ENCODE data around the gene GXYLT2.

The GXYLT2 gene

DNA sequence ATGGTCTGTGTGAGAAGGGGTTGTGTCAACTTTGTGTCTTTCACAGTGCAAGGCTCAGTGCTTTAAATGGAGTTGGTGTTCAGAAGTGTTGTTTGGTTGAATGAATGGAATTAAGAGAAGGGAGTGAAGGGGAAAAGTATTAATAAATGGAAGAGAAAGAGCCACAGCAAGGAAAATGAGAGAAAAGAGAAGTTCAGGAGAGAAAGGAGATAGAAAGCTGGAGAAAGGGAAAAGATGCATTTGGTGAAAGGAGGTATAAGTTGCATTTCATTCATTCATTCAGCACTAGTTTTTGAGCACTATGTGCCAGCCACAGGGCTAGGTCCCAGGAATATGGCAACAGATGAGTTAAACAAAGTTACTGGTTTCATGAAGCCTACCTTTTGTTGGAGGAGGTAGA, 74.5 kb downstream of the GXYLT2 start:
- Mint-ChIP-seq H3K4me3 (no peak overlapping the region), H3K27me3 (no peaks in the 10 kb centered on the region), H3K4me1 (peaks cover 11% of the 10 kb centered on the region), H3K36me3 (no peaks in the 10 kb centered on the region), H3K9me3 (no peaks in the 10 kb centered on the region), H3K27ac (no peak overlapping the region)
- no peak for DNase-seq (ENCODE audit: low spot score in 2 of 2)
- no peak for ATAC-seq (ENCODE audit: low read depth)

DNA sequence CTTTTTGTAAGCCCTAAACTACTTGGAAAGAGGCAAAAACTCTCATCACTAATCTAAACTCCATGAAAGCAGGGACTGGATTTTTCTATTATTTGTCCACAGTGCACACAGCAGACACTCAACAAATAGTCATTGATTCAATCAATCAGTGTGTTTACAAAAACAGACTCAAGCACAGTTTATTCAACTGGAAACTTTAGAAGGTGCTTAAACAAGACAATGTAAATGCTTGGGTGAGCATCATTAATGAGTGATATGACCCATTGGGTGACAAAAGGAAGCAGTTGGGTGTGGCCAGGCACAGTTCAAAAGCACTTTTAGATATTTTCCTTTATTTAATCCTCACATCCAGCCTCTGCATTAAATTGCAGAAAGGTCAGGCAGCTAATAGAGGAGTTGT, 76.8 kb downstream of the GXYLT2 start:
- no peaks in the 10 kb centered on the region for H3K36me3 Mint-ChIP-seq
- H3K27me3 Mint-ChIP-seq: no peaks in the 10 kb centered on the region
- DNase-seq (ENCODE audit: low spot score in 2 of 2) (no peak), ATAC-seq (ENCODE audit: low read depth) (peak; percentile 17)
- no peak overlapping the region for H3K4me3 Mint-ChIP-seq
- no peaks in the 10 kb centered on the region for H3K9me3 Mint-ChIP-seq
- peaks cover 11% of the 10 kb centered on the region for H3K4me1 Mint-ChIP-seq
- H3K27ac Mint-ChIP-seq: no peak overlapping the region

DNA sequence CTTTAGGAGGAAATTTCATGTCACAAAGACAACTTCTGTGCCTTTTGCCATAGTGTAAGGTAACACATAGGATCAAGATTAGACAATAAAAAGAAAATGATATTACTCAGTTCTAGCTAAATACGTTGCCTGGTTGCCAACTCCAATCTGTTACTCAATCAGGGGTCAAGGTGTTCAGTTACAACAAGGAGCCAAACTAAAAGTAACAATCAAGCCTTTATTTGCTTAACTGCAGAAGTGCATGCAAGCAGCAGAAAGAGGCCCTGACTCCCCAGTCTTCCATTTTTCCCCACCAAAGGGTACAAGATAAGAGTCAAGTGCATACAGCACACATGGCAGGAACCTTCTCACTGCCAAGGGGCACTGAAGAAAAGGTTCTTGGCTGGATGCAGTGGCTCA, 80.4 kb downstream of the GXYLT2 start:
- Mint-ChIP-seq H3K27me3 (peaks cover 4% of the 10 kb centered on the region), H3K4me3 (no peak overlapping the region), H3K27ac (no peak overlapping the region), H3K36me3 (no peaks in the 10 kb centered on the region), H3K4me1 (peaks cover 11% of the 10 kb centered on the region), H3K9me3 (no peaks in the 10 kb centered on the region)
- ATAC-seq (ENCODE audit: low read depth): no peak
- no peak for DNase-seq (ENCODE audit: low spot score in 2 of 2)

DNA sequence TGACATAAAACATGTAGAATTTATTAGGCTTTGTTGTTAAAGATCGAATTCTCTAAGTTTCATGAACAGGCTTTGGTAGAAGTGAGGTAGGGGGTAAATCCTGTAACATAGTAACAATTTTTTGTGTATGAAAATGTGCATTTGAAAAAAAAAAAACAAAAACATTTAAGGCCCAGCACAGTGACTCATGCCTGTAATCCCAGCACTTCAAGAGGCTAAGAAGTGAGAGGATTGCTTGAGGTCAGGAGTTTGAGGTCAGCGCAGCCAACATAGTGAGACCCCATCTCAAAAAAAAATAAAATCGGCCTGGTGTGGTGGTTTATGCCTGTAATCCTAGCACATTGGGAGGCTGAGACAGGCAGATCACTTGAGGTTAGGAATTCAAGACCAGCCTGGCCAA, 81.9 kb downstream of the GXYLT2 start:
- DNase-seq (ENCODE audit: low spot score in 2 of 2) (no peak), ATAC-seq (ENCODE audit: low read depth) (no peak)
- no peak overlapping the region for H3K4me3 Mint-ChIP-seq
- no peaks in the 10 kb centered on the region for H3K9me3 Mint-ChIP-seq
- peaks cover 11% of the 10 kb centered on the region for H3K4me1 Mint-ChIP-seq
- peaks cover 7% of the 10 kb centered on the region for H3K27me3 Mint-ChIP-seq
- H3K27ac Mint-ChIP-seq: no peak overlapping the region
- H3K36me3 Mint-ChIP-seq: no peaks in the 10 kb centered on the region

DNA sequence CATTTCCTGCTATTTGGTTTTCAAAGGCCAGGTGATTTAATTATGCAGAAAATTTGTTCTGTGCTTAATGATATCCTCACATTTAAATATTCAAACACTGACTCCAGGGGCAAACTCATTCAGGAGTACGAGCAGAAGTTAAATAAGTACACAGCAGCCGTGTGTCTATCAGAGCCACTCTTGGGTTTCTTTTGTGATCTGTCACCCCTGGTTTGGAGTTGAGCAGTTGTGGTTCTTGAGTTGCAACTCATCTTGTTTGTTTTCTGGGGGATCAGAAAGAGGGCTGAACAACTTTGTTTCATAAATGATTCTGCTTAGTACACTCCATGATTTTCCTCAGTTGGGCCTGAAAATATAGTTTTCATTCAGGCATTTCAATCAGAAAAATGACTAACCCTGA, 83.1 kb downstream of the GXYLT2 start:
- no peaks in the 10 kb centered on the region for H3K4me1 Mint-ChIP-seq
- H3K4me3 Mint-ChIP-seq: no peak overlapping the region
- DNase-seq (ENCODE audit: low spot score in 2 of 2) (no peak), ATAC-seq (ENCODE audit: low read depth) (no peak)
- H3K36me3 Mint-ChIP-seq: no peaks in the 10 kb centered on the region
- H3K27ac Mint-ChIP-seq: no peak overlapping the region
- H3K9me3 Mint-ChIP-seq: no peaks in the 10 kb centered on the region
- H3K27me3 Mint-ChIP-seq: peaks cover 7% of the 10 kb centered on the region

DNA sequence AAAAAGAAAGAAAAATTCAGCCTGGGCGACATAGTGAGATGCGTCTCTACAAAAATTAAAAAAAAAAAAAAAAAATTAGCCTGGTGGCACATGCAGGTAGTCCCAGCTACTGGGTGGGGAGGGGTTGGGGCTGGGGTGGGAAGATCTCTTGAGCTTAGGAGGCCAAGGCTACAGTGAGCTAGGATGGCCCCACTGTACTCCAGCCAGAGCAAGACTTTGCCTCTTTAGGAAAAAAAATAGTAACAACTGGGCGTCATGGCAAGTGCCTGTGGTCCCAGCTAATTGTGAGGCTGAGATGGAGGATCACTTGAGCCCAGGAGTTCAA, 84.8 kb downstream of the GXYLT2 start:
- Mint-ChIP-seq H3K27ac (no peak overlapping the region), H3K36me3 (no peaks in the 10 kb centered on the region), H3K4me1 (no peaks in the 10 kb centered on the region), H3K9me3 (no peaks in the 10 kb centered on the region), H3K4me3 (no peak overlapping the region), H3K27me3 (peaks cover 7% of the 10 kb centered on the region)
- DNase-seq (ENCODE audit: low spot score in 2 of 2) (no peak), ATAC-seq (ENCODE audit: low read depth) (no peak)

DNA sequence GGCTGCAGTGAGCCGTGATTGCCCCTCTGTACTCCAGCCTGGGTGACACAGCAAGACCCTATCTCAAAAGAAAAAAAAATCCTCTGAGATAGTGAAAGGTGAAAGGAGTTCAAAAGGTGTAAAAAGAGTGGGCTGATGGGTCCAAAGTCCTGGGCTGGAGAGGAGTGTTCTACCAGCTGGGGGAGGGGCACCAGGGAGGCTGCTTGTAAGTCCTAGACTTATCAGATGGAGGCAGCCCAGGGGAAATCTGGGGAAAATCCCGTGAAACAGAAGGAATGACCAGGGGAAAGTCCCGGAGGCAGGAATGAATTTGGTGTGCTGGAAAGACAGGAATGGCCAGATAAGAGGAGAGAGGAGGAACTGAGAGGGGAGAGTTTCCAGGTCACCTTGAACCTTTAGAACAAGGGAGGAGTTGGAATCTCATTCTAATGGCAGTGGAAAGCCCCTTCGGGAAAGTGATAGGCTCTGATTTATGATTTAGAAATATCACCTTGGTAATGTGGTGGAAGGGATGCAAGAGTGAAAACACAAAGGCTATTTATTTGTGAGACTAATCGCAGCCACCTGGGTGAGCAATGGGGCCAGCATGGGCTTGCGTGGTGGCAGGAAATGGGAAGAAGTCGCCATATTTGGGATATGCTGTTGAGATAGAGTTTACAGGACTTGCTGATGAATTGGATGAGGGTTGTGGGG, 85.3 kb downstream of the GXYLT2 start:
- Mint-ChIP-seq H3K9me3 (no peaks in the 10 kb centered on the region), H3K4me3 (no peak overlapping the region), H3K4me1 (no peaks in the 10 kb centered on the region), H3K27me3 (peaks cover 7% of the 10 kb centered on the region), H3K36me3 (no peaks in the 10 kb centered on the region), H3K27ac (no peak overlapping the region)
- DNase-seq (ENCODE audit: low spot score in 2 of 2) (no peak), ATAC-seq (ENCODE audit: low read depth) (no peak)

DNA sequence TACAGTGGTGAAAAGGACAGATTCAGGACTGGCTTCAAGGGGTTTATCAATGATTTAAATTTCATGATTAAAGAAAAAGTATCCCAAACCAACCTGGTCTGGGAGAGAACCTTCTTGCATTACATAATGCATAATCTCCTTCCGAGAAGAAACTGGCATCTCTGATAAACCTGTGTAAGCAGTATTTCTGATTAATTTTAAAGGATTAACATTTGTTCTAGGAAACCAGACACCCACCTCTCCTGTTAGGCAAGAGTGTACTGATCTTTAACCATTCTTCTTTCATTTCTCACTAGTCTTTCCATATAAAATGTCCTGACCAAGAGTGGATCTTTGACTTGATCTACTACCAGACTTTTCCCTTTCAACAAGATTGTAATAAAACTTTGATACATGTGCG, 85.9 kb downstream of the GXYLT2 start:
- no peaks in the 10 kb centered on the region for H3K4me1 Mint-ChIP-seq
- no peaks in the 10 kb centered on the region for H3K9me3 Mint-ChIP-seq
- H3K4me3 Mint-ChIP-seq: no peak overlapping the region
- DNase-seq (ENCODE audit: low spot score in 2 of 2): no peak
- no peaks in the 10 kb centered on the region for H3K36me3 Mint-ChIP-seq
- H3K27ac Mint-ChIP-seq: no peak overlapping the region
- peaks cover 7% of the 10 kb centered on the region for H3K27me3 Mint-ChIP-seq
- ATAC-seq (ENCODE audit: low read depth): no peak

DNA sequence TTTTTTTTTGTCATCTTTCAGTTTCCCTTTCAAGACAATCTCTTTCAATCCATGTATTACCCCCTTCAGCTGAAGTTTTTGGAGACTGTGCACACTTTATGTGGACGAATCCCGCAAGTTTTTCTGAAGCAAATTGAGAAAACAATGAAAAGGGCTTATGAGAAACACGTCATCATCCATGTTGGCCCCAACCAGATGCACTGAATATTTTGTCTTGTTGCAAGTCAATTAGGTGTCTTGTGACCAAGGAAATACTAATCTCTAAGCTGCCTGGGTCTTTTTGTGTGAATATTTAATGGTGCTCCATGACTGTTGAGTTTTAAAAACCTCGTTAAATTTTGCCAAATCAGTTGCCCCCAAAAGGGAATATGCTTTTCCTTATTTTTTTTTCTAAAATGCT, 87.1 kb downstream of the GXYLT2 start:
- ATAC-seq (ENCODE audit: low read depth): no peak
- Mint-ChIP-seq H3K4me3 (no peak overlapping the region), H3K4me1 (no peaks in the 10 kb centered on the region), H3K9me3 (no peaks in the 10 kb centered on the region), H3K27ac (no peak overlapping the region), H3K27me3 (peaks cover 10% of the 10 kb centered on the region), H3K36me3 (no peaks in the 10 kb centered on the region)
- DNase-seq (ENCODE audit: low spot score in 2 of 2): no peak

DNA sequence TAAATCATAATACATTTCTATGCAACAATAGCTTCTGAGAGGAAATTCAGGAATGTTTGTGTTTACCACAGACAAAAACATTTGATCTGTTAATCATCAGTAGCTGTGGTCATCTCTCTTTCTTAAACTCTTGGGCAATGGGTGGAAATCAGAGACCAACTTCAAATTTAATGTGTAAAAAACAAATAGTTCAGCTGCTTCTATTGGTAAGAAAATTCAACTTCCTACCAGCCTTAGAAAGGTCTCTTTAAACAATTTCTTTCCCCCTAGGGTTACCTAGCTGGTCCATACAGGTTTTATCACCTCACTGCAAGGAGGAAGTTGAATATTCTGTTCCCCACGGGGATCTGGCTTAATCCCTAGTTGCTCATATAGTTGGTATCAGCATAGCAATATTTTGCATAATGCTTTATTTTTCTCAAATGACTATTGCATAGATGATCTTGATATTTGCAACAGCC, 88.5 kb downstream of the GXYLT2 start:
- ATAC-seq (ENCODE audit: low read depth) (no peak), DNase-seq (ENCODE audit: low spot score in 2 of 2) (no peak)
- H3K4me3 Mint-ChIP-seq: no peak overlapping the region
- H3K9me3 Mint-ChIP-seq: no peaks in the 10 kb centered on the region
- H3K27me3 Mint-ChIP-seq: peaks cover 10% of the 10 kb centered on the region
- no peak overlapping the region for H3K27ac Mint-ChIP-seq
- no peaks in the 10 kb centered on the region for H3K4me1 Mint-ChIP-seq
- no peaks in the 10 kb centered on the region for H3K36me3 Mint-ChIP-seq

DNA sequence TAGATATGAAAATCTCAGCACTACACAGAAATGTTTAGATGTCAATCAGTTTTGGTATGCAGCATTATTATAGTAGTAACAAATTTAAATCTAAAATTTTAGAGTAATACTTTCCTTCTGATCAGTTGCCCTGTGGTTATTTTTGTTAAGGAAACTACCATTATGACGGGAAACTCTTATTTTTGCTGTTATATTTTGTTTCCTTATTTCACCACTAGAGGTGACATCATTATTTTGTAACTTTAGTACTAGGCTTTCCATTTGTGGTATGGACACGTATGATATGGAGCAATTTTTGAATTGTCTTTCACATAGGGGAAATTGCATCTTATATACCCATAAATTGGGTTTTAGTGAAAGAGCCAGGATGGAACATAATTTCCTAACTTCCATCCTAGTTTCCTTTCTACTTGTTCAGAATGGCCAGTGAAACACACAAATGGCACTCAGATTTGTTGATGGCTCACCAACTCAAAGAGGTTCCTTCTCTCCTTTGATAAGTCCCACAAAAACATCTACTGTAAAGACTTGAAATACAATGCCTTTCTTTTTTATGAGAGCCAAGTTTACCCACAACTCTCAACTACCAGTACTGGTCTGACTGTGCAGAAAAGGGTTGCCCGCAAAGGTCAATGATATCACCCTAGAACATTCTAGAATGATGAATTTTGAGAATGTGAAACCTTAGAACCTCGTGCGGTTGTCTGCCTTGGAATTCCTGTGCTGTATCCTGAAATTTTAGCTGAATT, 89.4 kb downstream of the GXYLT2 start:
- peaks cover 8% of the 10 kb centered on the region for H3K27me3 Mint-ChIP-seq
- H3K27ac Mint-ChIP-seq: no peak overlapping the region
- H3K4me1 Mint-ChIP-seq: no peaks in the 10 kb centered on the region
- H3K36me3 Mint-ChIP-seq: no peaks in the 10 kb centered on the region
- H3K4me3 Mint-ChIP-seq: no peak overlapping the region
- no peaks in the 10 kb centered on the region for H3K9me3 Mint-ChIP-seq
- DNase-seq (ENCODE audit: low spot score in 2 of 2) (no peak), ATAC-seq (ENCODE audit: low read depth) (no peak)

DNA sequence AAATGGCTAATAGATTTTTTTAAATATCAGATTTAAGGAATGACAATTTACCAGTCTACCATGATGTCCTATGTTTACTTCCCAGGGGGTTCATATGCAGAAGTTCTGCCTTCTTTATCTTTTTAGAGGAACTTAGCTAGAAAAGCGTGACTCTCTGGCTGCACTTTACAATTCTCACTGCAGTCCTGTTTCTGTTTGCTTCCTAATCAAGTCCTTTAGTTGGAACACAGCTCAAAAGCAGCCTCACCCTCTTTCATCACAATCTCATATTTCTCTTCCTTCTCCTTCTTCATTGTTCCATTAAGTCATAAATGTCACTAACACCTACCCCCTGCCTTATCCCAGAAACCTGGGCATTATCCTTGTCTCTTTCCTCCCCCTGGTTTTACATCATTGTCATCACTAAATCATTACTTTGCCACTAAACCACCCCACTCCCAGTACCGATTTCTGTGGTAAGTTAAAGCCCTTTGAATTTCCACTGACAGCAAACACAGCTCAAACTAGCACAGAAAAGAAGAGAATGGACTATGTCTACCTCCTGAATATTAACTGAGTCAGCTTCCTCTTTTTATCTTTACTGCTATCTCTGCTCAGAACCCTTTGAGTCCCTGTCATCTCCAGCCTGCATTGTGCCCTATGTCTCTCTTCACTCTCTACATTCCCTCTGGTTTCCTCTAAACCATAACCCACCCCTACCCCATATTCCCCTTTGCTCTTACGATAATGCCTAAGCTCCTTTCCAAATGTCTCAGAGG, 94.9 kb downstream of the GXYLT2 start:
- DNase-seq (ENCODE audit: low spot score in 2 of 2) (no peak), ATAC-seq (ENCODE audit: low read depth) (no peak)
- no peak overlapping the region for H3K4me3 Mint-ChIP-seq
- H3K4me1 Mint-ChIP-seq: peaks cover 4% of the 10 kb centered on the region
- H3K27ac Mint-ChIP-seq: no peak overlapping the region
- H3K27me3 Mint-ChIP-seq: peaks cover 11% of the 10 kb centered on the region
- peaks cover 2% of the 10 kb centered on the region for H3K9me3 Mint-ChIP-seq
- no peaks in the 10 kb centered on the region for H3K36me3 Mint-ChIP-seq

DNA sequence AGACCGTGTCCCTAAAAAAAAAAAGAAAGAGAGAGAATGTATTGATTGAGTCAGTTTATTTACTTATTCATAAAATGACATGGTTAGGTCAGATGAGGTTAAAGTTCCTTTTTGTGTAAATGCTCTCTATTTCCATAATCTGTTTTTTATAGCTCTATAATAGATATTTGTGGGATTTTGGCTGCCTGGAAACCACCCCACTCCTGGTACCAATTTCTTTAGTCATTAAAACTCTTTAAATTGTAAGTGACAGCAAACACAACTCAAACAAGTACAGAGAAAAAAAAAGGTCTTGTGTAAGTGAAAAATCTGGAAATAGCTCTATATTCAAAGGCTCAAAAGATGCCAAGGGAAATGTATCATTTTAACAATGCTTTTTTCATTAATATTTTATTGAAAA, 97.7 kb downstream of the GXYLT2 start:
- DNase-seq (ENCODE audit: low spot score in 2 of 2) (no peak), ATAC-seq (ENCODE audit: low read depth) (no peak)
- Mint-ChIP-seq H3K4me1 (peaks cover 4% of the 10 kb centered on the region), H3K27ac (no peak overlapping the region), H3K27me3 (peaks cover 10% of the 10 kb centered on the region), H3K36me3 (no peaks in the 10 kb centered on the region), H3K9me3 (peaks cover 2% of the 10 kb centered on the region), H3K4me3 (no peak overlapping the region)

DNA sequence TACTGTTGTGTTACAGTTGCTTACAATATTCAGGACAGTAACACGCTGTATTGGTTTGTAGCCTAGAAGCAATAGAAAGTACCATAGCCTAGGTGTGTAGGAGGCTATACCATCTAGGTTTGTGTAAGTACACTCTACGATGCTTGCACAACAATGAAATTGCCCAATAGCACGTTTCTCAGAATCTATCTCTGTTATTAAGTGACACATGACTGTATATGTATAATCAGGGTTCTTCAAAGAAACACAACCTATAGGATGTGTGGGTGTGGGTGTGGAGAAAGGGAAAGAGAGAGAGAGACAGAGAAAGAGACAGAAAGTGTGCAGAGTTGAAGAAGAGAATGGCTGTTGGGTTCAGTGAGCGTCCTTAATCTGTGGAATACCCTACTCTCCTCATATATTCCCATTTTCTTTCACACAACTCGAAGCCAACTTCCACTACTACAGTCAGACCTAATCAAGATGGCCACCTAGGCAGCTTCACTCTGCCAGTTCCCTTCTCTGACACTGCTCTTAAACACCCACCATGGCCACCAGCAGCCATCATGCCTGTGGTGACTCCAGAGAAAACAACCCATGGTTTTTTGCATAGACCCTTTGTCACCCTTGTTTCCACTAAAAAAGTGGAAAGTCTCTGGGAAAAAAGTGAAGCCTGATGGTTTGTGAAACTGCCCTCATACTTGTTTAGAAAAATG, 103.0 kb downstream of the GXYLT2 start:
- H3K4me3 Mint-ChIP-seq: no peak overlapping the region
- peaks cover 2% of the 10 kb centered on the region for H3K9me3 Mint-ChIP-seq
- no peaks in the 10 kb centered on the region for H3K36me3 Mint-ChIP-seq
- H3K4me1 Mint-ChIP-seq: no peaks in the 10 kb centered on the region
- H3K27ac Mint-ChIP-seq: no peak overlapping the region
- peaks cover 4% of the 10 kb centered on the region for H3K27me3 Mint-ChIP-seq
- ATAC-seq (ENCODE audit: low read depth) (no peak), DNase-seq (ENCODE audit: low spot score in 2 of 2) (no peak)
